ENCODE results near the gene HMCN2.

Gene HMCN2

GRCh38 chr9:130458804-130459067, 193.2 kb downstream of the HMCN2 start:
- H3K4me1 ChIP-seq (ENCODE audit: control insufficient read depth in 2 of 2, insufficient read depth in 2 of 2, low read length in 2 of 2), result no peaks in the 10 kb centered on the region
- no peak overlapping the region for H3K9ac ChIP-seq (ENCODE audit: low read depth in 1 of 2, low read length in 2 of 2)
- H3K9me3 ChIP-seq (ENCODE audit: control insufficient read depth in 2 of 2, low read length in 2 of 2), result no peaks in the 10 kb centered on the region
- H3K27ac ChIP-seq (ENCODE audit: low read depth in 2 of 2, low read length in 2 of 2), result no peak overlapping the region
- peaks cover 0 to 13% of the 10 kb centered on the region in 2 donors for H3K36me3 ChIP-seq (ENCODE audit: control insufficient read depth in 2 of 2, insufficient read depth in 2 of 2, low read length in 2 of 2)
- no peaks in the 10 kb centered on the region for H3K27me3 ChIP-seq (ENCODE audit: control insufficient read depth in 2 of 2, insufficient read depth in 2 of 2, low read length in 2 of 2)
- no peak overlapping the region for H3K4me3 ChIP-seq (ENCODE audit: low read length in 2 of 2)

- no peak overlapping the region for H3K27ac ChIP-seq (ENCODE audit: low read depth in 2 of 2, low read length in 2 of 2)
- H3K4me3 ChIP-seq (ENCODE audit: low read length in 2 of 2), result no peak overlapping the region
- H3K27me3 ChIP-seq (ENCODE audit: control insufficient read depth in 2 of 2, insufficient read depth in 2 of 2, low read length in 2 of 2), result no peaks in the 10 kb centered on the region
These were observed 193.6 kb downstream of the HMCN2 start for GRCh38 chr9:130459151-130459550.

GRCh38 chr9:130459941-130460669, 194.5 kb downstream of the HMCN2 start:
- H3K4me3 ChIP-seq (ENCODE audit: low read length in 2 of 2), result no peak overlapping the region
- no peaks in the 10 kb centered on the region for H3K9me3 ChIP-seq (ENCODE audit: control insufficient read depth in 2 of 2, low read length in 2 of 2)
- peaks cover 0 to 7% of the 10 kb centered on the region in 2 donors for H3K36me3 ChIP-seq (ENCODE audit: control insufficient read depth in 2 of 2, insufficient read depth in 2 of 2, low read length in 2 of 2)
- H3K27ac ChIP-seq (ENCODE audit: low read depth in 2 of 2, low read length in 2 of 2), result no peak overlapping the region
- H3K4me1 ChIP-seq (ENCODE audit: control insufficient read depth in 2 of 2, insufficient read depth in 2 of 2, low read length in 2 of 2), result no peaks in the 10 kb centered on the region
- H3K9ac ChIP-seq (ENCODE audit: low read depth in 1 of 2, low read length in 2 of 2), result no peak overlapping the region
- no peaks in the 10 kb centered on the region for H3K27me3 ChIP-seq (ENCODE audit: control insufficient read depth in 2 of 2, insufficient read depth in 2 of 2, low read length in 2 of 2)

More at GRCh38 chr9:130459151-130459550, 193.6 kb downstream of the HMCN2 start:
- Histone ChIP-seq H3K9me3 (ENCODE audit: control insufficient read depth in 2 of 2, low read length in 2 of 2) (no peaks in the 10 kb centered on the region), H3K9ac (ENCODE audit: low read depth in 1 of 2, low read length in 2 of 2) (no peak overlapping the region), H3K36me3 (ENCODE audit: control insufficient read depth in 2 of 2, insufficient read depth in 2 of 2, low read length in 2 of 2) (peaks cover 0 to 13% of the 10 kb centered on the region in 2 donors), H3K4me1 (ENCODE audit: control insufficient read depth in 2 of 2, insufficient read depth in 2 of 2, low read length in 2 of 2) (no peaks in the 10 kb centered on the region)

- Histone ChIP-seq H3K27ac (ENCODE audit: low read depth in 2 of 2, low read length in 2 of 2) (no peak overlapping the region), H3K4me3 (ENCODE audit: low read length in 2 of 2) (no peak overlapping the region), H3K9ac (ENCODE audit: low read depth in 1 of 2, low read length in 2 of 2) (no peak overlapping the region), H3K4me1 (ENCODE audit: control insufficient read depth in 2 of 2, insufficient read depth in 2 of 2, low read length in 2 of 2) (no peaks in the 10 kb centered on the region), H3K9me3 (ENCODE audit: control insufficient read depth in 2 of 2, low read length in 2 of 2) (no peaks in the 10 kb centered on the region), H3K36me3 (ENCODE audit: control insufficient read depth in 2 of 2, insufficient read depth in 2 of 2, low read length in 2 of 2) (no peaks in the 10 kb centered on the region), H3K27me3 (ENCODE audit: control insufficient read depth in 2 of 2, insufficient read depth in 2 of 2, low read length in 2 of 2) (no peaks in the 10 kb centered on the region)
These were observed 195.7 kb downstream of the HMCN2 start for GRCh38 chr9:130461218-130461630.

- Histone ChIP-seq H3K36me3 (ENCODE audit: control insufficient read depth in 2 of 2, insufficient read depth in 2 of 2, low read length in 2 of 2) (no peaks in the 10 kb centered on the region), H3K4me3 (ENCODE audit: low read length in 2 of 2) (no peak overlapping the region), H3K4me1 (ENCODE audit: control insufficient read depth in 2 of 2, insufficient read depth in 2 of 2, low read length in 2 of 2) (no peaks in the 10 kb centered on the region), H3K27ac (ENCODE audit: low read depth in 2 of 2, low read length in 2 of 2) (no peak overlapping the region), H3K9me3 (ENCODE audit: control insufficient read depth in 2 of 2, low read length in 2 of 2) (no peaks in the 10 kb centered on the region), H3K9ac (ENCODE audit: low read depth in 1 of 2, low read length in 2 of 2) (no peak overlapping the region), H3K27me3 (ENCODE audit: control insufficient read depth in 2 of 2, insufficient read depth in 2 of 2, low read length in 2 of 2) (no peaks in the 10 kb centered on the region)
These were observed 196.2 kb downstream of the HMCN2 start for GRCh38 chr9:130461731-130462130.

- H3K27me3 ChIP-seq (ENCODE audit: control insufficient read depth in 2 of 2, insufficient read depth in 2 of 2, low read length in 2 of 2), result no peaks in the 10 kb centered on the region
- no peaks in the 10 kb centered on the region for H3K9me3 ChIP-seq (ENCODE audit: control insufficient read depth in 2 of 2, low read length in 2 of 2)
- H3K27ac ChIP-seq (ENCODE audit: low read depth in 2 of 2, low read length in 2 of 2), result no peak overlapping the region
- H3K4me1 ChIP-seq (ENCODE audit: control insufficient read depth in 2 of 2, insufficient read depth in 2 of 2, low read length in 2 of 2), result no peaks in the 10 kb centered on the region
- no peaks in the 10 kb centered on the region for H3K36me3 ChIP-seq (ENCODE audit: control insufficient read depth in 2 of 2, insufficient read depth in 2 of 2, low read length in 2 of 2)
- H3K9ac ChIP-seq (ENCODE audit: low read depth in 1 of 2, low read length in 2 of 2), result no peak overlapping the region
- no peak overlapping the region for H3K4me3 ChIP-seq (ENCODE audit: low read length in 2 of 2)
These were observed 197.4 kb downstream of the HMCN2 start for GRCh38 chr9:130462685-130463540.

GRCh38 chr9:130463763-130464745, 198.5 kb downstream of the HMCN2 start:
- H3K9ac ChIP-seq (ENCODE audit: low read depth in 1 of 2, low read length in 2 of 2), result no peak overlapping the region
- no peaks in the 10 kb centered on the region for H3K9me3 ChIP-seq (ENCODE audit: control insufficient read depth in 2 of 2, low read length in 2 of 2)
- H3K27me3 ChIP-seq (ENCODE audit: control insufficient read depth in 2 of 2, insufficient read depth in 2 of 2, low read length in 2 of 2), result no peaks in the 10 kb centered on the region
- no peaks in the 10 kb centered on the region for H3K36me3 ChIP-seq (ENCODE audit: control insufficient read depth in 2 of 2, insufficient read depth in 2 of 2, low read length in 2 of 2)
- H3K4me3 ChIP-seq (ENCODE audit: low read length in 2 of 2), result no peak overlapping the region
- H3K27ac ChIP-seq (ENCODE audit: low read depth in 2 of 2, low read length in 2 of 2), result no peak overlapping the region
- no peaks in the 10 kb centered on the region for H3K4me1 ChIP-seq (ENCODE audit: control insufficient read depth in 2 of 2, insufficient read depth in 2 of 2, low read length in 2 of 2)

- Histone ChIP-seq H3K4me1 (ENCODE audit: control insufficient read depth in 2 of 2, insufficient read depth in 2 of 2, low read length in 2 of 2) (no peaks in the 10 kb centered on the region), H3K36me3 (ENCODE audit: control insufficient read depth in 2 of 2, insufficient read depth in 2 of 2, low read length in 2 of 2) (no peaks in the 10 kb centered on the region), H3K9ac (ENCODE audit: low read depth in 1 of 2, low read length in 2 of 2) (no peak overlapping the region), H3K27ac (ENCODE audit: low read depth in 2 of 2, low read length in 2 of 2) (no peak overlapping the region), H3K9me3 (ENCODE audit: control insufficient read depth in 2 of 2, low read length in 2 of 2) (no peaks in the 10 kb centered on the region), H3K4me3 (ENCODE audit: low read length in 2 of 2) (no peak overlapping the region), H3K27me3 (ENCODE audit: control insufficient read depth in 2 of 2, insufficient read depth in 2 of 2, low read length in 2 of 2) (no peaks in the 10 kb centered on the region)
These were observed 200.0 kb downstream of the HMCN2 start for GRCh38 chr9:130465383-130466096.

GRCh38 chr9:130466537-130467217, 201.1 kb downstream of the HMCN2 start:
- H3K36me3 ChIP-seq (ENCODE audit: control insufficient read depth in 2 of 2, insufficient read depth in 2 of 2, low read length in 2 of 2), result no peaks in the 10 kb centered on the region
- H3K27ac ChIP-seq (ENCODE audit: low read depth in 2 of 2, low read length in 2 of 2), result no peak overlapping the region
- H3K4me1 ChIP-seq (ENCODE audit: control insufficient read depth in 2 of 2, insufficient read depth in 2 of 2, low read length in 2 of 2), result no peaks in the 10 kb centered on the region
- no peaks in the 10 kb centered on the region for H3K27me3 ChIP-seq (ENCODE audit: control insufficient read depth in 2 of 2, insufficient read depth in 2 of 2, low read length in 2 of 2)
- no peaks in the 10 kb centered on the region for H3K9me3 ChIP-seq (ENCODE audit: control insufficient read depth in 2 of 2, low read length in 2 of 2)
- H3K4me3 ChIP-seq (ENCODE audit: low read length in 2 of 2), result no peak overlapping the region
- H3K9ac ChIP-seq (ENCODE audit: low read depth in 1 of 2, low read length in 2 of 2), result no peak overlapping the region

Measured in mucosa of rectum (tissue), 2 donors.